GM12875 (cell line): ENCODE measurements around the gene LNPEP.

ENCODE experiments used
- H3K4me3 ChIP-seq: one replicate; pipeline ENCODE4 v1.5.1; 2011; ENCODE audit warnings: low read depth, low read length, control low read depth
- TF ChIP-seq, protein P1 (sequence below): IDR thresholded peaks from 2 replicates; pipeline ENCODE4 v1.5.1; 2011; ENCODE audit warnings: low read depth, mild to moderate bottlenecking, control low read depth, inconsistent platforms, low read length, moderate library complexity, borderline replicate concordance; ENCODE audit not compliant: insufficient read depth

The LNPEP gene

DNA sequence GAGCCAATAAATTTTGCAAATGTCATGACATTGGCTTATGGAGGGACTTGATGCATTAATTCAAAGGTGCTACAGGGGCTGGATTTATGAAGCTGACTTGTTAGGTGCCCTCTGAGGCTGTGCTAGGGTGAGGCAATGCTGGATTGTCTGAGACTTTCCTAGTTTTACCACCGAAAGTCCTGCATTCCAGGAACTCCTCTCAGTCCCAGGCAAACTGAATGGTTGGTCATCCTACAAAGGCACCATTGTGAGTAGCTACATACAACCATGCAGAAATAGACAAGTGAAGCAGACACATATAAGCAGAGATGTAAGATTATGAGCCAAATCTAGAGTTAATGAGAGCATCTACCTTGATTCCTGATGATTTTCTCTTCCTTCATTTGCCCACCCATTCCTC lies 111.2 kb downstream of the LNPEP start:
- TF ChIP-seq, protein P1, sequence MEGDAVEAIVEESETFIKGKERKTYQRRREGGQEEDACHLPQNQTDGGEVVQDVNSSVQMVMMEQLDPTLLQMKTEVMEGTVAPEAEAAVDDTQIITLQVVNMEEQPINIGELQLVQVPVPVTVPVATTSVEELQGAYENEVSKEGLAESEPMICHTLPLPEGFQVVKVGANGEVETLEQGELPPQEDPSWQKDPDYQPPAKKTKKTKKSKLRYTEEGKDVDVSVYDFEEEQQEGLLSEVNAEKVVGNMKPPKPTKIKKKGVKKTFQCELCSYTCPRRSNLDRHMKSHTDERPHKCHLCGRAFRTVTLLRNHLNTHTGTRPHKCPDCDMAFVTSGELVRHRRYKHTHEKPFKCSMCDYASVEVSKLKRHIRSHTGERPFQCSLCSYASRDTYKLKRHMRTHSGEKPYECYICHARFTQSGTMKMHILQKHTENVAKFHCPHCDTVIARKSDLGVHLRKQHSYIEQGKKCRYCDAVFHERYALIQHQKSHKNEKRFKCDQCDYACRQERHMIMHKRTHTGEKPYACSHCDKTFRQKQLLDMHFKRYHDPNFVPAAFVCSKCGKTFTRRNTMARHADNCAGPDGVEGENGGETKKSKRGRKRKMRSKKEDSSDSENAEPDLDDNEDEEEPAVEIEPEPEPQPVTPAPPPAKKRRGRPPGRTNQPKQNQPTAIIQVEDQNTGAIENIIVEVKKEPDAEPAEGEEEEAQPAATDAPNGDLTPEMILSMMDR: no peak
- H3K4me3 ChIP-seq: no peak overlapping the region

DNA sequence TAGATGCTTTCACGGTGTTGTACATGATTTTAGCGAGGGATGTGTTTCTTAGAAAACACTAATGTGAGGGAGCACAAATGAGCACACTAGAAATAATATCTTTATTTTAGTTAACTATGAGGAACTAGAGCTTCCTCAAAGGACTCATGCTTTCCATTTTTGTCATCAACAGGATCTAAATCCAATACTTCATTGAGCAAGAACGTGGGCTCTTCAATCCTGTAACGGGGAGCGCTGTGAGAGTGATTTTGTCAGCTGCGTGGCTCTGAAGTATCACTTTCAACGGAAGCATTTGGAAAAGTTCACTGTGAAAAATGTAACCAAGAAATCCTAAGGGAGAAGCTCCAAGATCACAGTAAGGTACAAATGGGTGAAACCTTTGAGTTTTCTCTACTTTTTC lies 113.3 kb downstream of the LNPEP start:
- no peak overlapping the region for H3K4me3 ChIP-seq
- TF ChIP-seq, protein P1: no peak

DNA sequence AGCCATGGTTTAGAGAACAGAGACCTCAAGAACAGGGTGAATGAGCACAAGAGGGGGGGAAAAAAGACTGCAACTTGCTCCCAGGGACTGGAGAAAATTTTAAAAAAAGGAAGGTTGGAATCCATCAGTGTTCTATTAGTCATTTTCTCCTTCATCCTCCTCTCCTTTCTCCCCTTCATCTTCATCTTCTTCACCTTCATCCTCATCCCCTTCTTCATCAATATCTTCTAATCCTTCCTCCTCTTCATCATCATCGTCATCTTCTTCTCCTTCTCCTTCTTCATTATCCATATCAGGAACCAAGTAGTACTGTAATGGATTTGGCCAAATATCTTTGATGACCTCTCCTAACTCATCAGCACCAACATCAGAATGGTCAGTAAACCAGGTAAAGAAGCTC lies 120.4 kb downstream of the LNPEP start:
- TF ChIP-seq, protein P1: no peak
- no peak overlapping the region for H3K4me3 ChIP-seq

DNA sequence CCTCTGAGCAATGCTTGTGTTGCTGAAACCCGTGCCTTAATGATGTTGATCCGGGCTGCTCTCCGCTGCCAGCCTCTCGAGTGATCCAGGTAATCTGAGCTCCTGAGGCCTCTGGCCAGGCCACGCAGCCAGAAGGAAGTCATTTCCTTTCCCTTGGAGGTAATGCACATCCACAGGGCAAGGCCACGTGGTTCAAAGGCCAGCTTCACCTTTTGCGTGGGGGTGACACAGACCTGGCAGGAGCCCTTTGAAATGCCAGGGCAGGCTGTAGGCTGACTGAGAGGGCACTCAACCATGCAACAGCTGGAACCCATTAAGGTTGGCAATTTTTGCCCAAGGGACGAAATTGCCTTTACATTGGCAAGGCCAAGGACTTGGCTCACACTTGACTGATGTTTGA lies 126.2 kb downstream of the LNPEP start:
- TF ChIP-seq, protein P1: no peak

DNA sequence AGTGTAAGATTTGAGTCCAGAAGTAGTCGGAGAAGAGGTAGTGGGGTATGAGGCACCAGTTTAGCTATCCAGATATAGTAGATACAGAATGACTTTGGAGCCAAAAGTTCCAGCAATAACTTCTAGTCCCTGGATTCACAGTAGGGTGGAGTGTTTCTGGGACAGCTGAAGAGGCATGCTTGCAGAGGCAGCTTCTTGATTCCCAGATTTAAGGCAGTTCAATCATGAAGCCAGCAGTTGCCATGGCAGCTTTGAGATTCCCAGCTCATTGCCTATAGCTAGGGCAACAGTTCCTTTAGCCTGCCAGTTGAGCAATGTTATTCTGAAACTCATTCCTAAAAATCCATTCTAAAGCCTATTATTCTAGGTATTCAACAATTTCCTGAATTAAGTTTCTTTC lies 127.4 kb downstream of the LNPEP start:
- TF ChIP-seq, protein P1: no peak
- no peak overlapping the region for H3K4me3 ChIP-seq

More for the DNA sequence above, 126.2 kb downstream of the LNPEP start:
- no peak overlapping the region for H3K4me3 ChIP-seq

DNA sequence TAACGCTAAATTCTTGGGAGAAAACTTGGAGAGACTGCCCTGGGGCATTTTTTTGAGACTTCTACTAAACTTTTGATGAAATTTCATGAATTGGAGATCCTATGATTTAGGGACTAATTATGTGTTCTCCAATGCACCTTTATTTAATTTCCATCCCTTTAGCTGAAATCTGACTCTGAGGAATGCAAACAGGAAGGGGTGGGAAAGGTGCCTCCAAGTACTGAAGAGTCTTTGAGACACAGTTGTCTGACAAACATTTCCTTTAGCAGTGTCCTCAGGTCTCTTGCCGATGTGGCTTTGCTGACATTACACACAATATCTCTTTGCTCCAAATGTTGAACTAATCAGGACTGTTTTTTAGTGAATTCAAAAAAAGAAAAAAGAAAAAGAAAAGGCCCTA lies 129.6 kb downstream of the LNPEP start:
- TF ChIP-seq, protein P1: no peak
- no peak overlapping the region for H3K4me3 ChIP-seq

DNA sequence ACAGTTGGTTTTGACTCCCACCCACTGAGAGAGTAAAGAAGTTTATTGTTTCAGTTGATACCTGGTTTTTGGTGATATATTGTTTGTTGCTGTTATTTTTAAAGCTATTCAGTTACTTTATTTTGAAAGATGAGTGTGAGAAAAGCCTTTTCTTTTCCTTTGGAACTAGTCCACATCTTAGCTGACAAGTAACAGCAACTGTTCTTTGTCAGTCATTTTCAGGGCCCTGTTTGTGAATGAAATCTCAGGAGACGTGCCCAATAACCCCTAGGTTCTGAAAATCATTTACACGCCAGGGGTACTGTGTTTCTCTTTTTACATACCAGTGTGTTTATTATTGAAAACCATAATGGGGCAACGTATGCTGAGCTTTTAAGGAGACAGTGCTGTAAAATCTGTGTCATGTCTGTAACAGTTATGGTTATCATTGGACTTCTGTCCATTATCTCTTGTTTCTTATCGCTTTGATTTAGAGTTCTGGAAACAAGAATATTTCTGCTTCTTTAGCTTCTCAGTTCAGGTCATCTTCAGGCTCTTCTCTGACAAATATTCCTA lies 131.5 kb downstream of the LNPEP start:
- TF ChIP-seq, protein P1: no peak
- no peak overlapping the region for H3K4me3 ChIP-seq
